ENCODE results near the gene LRG1. TPM values are rescaled to one million over a fixed set of nuclear protein-coding genes. Genes with fewer than 3 reads are reported as not detected.

Gene LRG1
- polyA plus RNA-seq, 1 donor: 2.2 TPM

- DNase-seq: no peak
- peaks cover 17% of the 10 kb centered on the region for H3K36me3 ChIP-seq (ENCODE audit: control insufficient read depth, insufficient read depth, low read length)
- no peaks in the 10 kb centered on the region for H3K4me1 ChIP-seq (ENCODE audit: control insufficient read depth, insufficient read depth, low read length)
- no peak overlapping the region for H3K4me3 ChIP-seq (ENCODE audit: low read length)
- no peak overlapping the region for H3K27ac ChIP-seq (ENCODE audit: low read length)
- no CpG with 5 or more reads among the region's 12 CpGs for WGBS (ENCODE audit: insufficient coverage, low lambda C conversion rate)
- no peaks in the 10 kb centered on the region for H3K27me3 ChIP-seq (ENCODE audit: control insufficient read depth, insufficient read depth, low read length)
- H3K9me3 ChIP-seq (ENCODE audit: control insufficient read depth, low read depth, low read length): no peaks in the 10 kb centered on the region
Measured at GRCh38 chr19:4507150-4507452, 32.7 kb downstream of the LRG1 start.

- no peak for DNase-seq
- Histone ChIP-seq H3K9me3 (ENCODE audit: control insufficient read depth, low read depth, low read length) (no peaks in the 10 kb centered on the region), H3K27ac (ENCODE audit: low read length) (no peak overlapping the region), H3K4me3 (ENCODE audit: low read length) (no peak overlapping the region), H3K27me3 (ENCODE audit: control insufficient read depth, insufficient read depth, low read length) (no peaks in the 10 kb centered on the region), H3K36me3 (ENCODE audit: control insufficient read depth, insufficient read depth, low read length) (peaks cover 22% of the 10 kb centered on the region), H3K4me1 (ENCODE audit: control insufficient read depth, insufficient read depth, low read length) (no peaks in the 10 kb centered on the region)
- no CpG with 5 or more reads among the region's 17 CpGs for WGBS (ENCODE audit: insufficient coverage, low lambda C conversion rate)
Measured at GRCh38 chr19:4506449-4507149, 33.2 kb downstream of the LRG1 start.

- Histone ChIP-seq H3K4me3 (ENCODE audit: low read length) (no peak overlapping the region), H3K27me3 (ENCODE audit: control insufficient read depth, insufficient read depth, low read length) (no peaks in the 10 kb centered on the region), H3K36me3 (ENCODE audit: control insufficient read depth, insufficient read depth, low read length) (peaks cover 30% of the 10 kb centered on the region), H3K4me1 (ENCODE audit: control insufficient read depth, insufficient read depth, low read length) (no peaks in the 10 kb centered on the region), H3K9me3 (ENCODE audit: control insufficient read depth, low read depth, low read length) (no peaks in the 10 kb centered on the region), H3K27ac (ENCODE audit: low read length) (no peak overlapping the region)
- DNase-seq: no peak
- WGBS (ENCODE audit: insufficient coverage, low lambda C conversion rate): no CpG with 5 or more reads among the region's 34 CpGs
Measured at GRCh38 chr19:4505570-4506448, 34.0 kb downstream of the LRG1 start.

- H3K4me3 ChIP-seq (ENCODE audit: low read length): no peak overlapping the region
- H3K4me1 ChIP-seq (ENCODE audit: control insufficient read depth, insufficient read depth, low read length): no peaks in the 10 kb centered on the region
- no peaks in the 10 kb centered on the region for H3K9me3 ChIP-seq (ENCODE audit: control insufficient read depth, low read depth, low read length)
- WGBS (ENCODE audit: insufficient coverage, low lambda C conversion rate): no CpG with 5 or more reads among the region's 15 CpGs
- no peak overlapping the region for H3K27ac ChIP-seq (ENCODE audit: low read length)
- DNase-seq: no peak
- H3K27me3 ChIP-seq (ENCODE audit: control insufficient read depth, insufficient read depth, low read length): no peaks in the 10 kb centered on the region
- H3K36me3 ChIP-seq (ENCODE audit: control insufficient read depth, insufficient read depth, low read length): peaks cover 33% of the 10 kb centered on the region
Measured at GRCh38 chr19:4504891-4505569, 34.8 kb downstream of the LRG1 start.

GRCh38 chr19:4504297-4504701, 35.5 kb downstream of the LRG1 start:
- Histone ChIP-seq H3K36me3 (ENCODE audit: control insufficient read depth, insufficient read depth, low read length) (peaks cover 38% of the 10 kb centered on the region), H3K27me3 (ENCODE audit: control insufficient read depth, insufficient read depth, low read length) (no peaks in the 10 kb centered on the region), H3K27ac (ENCODE audit: low read length) (no peak overlapping the region), H3K4me1 (ENCODE audit: control insufficient read depth, insufficient read depth, low read length) (no peaks in the 10 kb centered on the region), H3K4me3 (ENCODE audit: low read length) (no peak overlapping the region), H3K9me3 (ENCODE audit: control insufficient read depth, low read depth, low read length) (no peaks in the 10 kb centered on the region)
- no peak for DNase-seq
- no CpG with 5 or more reads among the region's 23 CpGs for WGBS (ENCODE audit: insufficient coverage, low lambda C conversion rate)

- Histone ChIP-seq H3K27me3 (ENCODE audit: control insufficient read depth, insufficient read depth, low read length) (no peaks in the 10 kb centered on the region), H3K4me1 (ENCODE audit: control insufficient read depth, insufficient read depth, low read length) (no peaks in the 10 kb centered on the region), H3K36me3 (ENCODE audit: control insufficient read depth, insufficient read depth, low read length) (peaks cover 39% of the 10 kb centered on the region), H3K27ac (ENCODE audit: low read length) (no peak overlapping the region), H3K9me3 (ENCODE audit: control insufficient read depth, low read depth, low read length) (no peaks in the 10 kb centered on the region), H3K4me3 (ENCODE audit: low read length) (no peak overlapping the region)
- no peak for DNase-seq
- no CpG with 5 or more reads among the region's 10 CpGs for WGBS (ENCODE audit: insufficient coverage, low lambda C conversion rate)
Measured at GRCh38 chr19:4503825-4504170, 36.0 kb downstream of the LRG1 start.

- no peak overlapping the region for H3K27ac ChIP-seq (ENCODE audit: low read length)
- H3K9me3 ChIP-seq (ENCODE audit: control insufficient read depth, low read depth, low read length): no peaks in the 10 kb centered on the region
- no CpG with 5 or more reads among the region's 25 CpGs for WGBS (ENCODE audit: insufficient coverage, low lambda C conversion rate)
- DNase-seq: no peak
- no peaks in the 10 kb centered on the region for H3K4me1 ChIP-seq (ENCODE audit: control insufficient read depth, insufficient read depth, low read length)
- no peaks in the 10 kb centered on the region for H3K27me3 ChIP-seq (ENCODE audit: control insufficient read depth, insufficient read depth, low read length)
- peaks cover 44% of the 10 kb centered on the region for H3K36me3 ChIP-seq (ENCODE audit: control insufficient read depth, insufficient read depth, low read length)
- H3K4me3 ChIP-seq (ENCODE audit: low read length): no peak overlapping the region
Measured at GRCh38 chr19:4503132-4503824, 36.6 kb downstream of the LRG1 start.

GRCh38 chr19:4502282-4503131, 37.3 kb downstream of the LRG1 start:
- H3K36me3 ChIP-seq (ENCODE audit: control insufficient read depth, insufficient read depth, low read length): peaks cover 52% of the 10 kb centered on the region
- H3K9me3 ChIP-seq (ENCODE audit: control insufficient read depth, low read depth, low read length): no peaks in the 10 kb centered on the region
- no CpG with 5 or more reads among the region's 37 CpGs for WGBS (ENCODE audit: insufficient coverage, low lambda C conversion rate)

GRCh38 chr19:4501691-4502090, 38.1 kb downstream of the LRG1 start:
- Histone ChIP-seq H3K27me3 (ENCODE audit: control insufficient read depth, insufficient read depth, low read length) (no peaks in the 10 kb centered on the region), H3K36me3 (ENCODE audit: control insufficient read depth, insufficient read depth, low read length) (peaks cover 55% of the 10 kb centered on the region), H3K9me3 (ENCODE audit: control insufficient read depth, low read depth, low read length) (no peaks in the 10 kb centered on the region), H3K27ac (ENCODE audit: low read length) (no peak overlapping the region), H3K4me1 (ENCODE audit: control insufficient read depth, insufficient read depth, low read length) (no peaks in the 10 kb centered on the region), H3K4me3 (ENCODE audit: low read length) (no peak overlapping the region)
- no CpG with 5 or more reads among the region's 25 CpGs for WGBS (ENCODE audit: insufficient coverage, low lambda C conversion rate)
- no peak for DNase-seq

More at GRCh38 chr19:4502282-4503131, 37.3 kb downstream of the LRG1 start:
- DNase-seq: no peak
- Histone ChIP-seq H3K27me3 (ENCODE audit: control insufficient read depth, insufficient read depth, low read length) (no peaks in the 10 kb centered on the region), H3K4me1 (ENCODE audit: control insufficient read depth, insufficient read depth, low read length) (no peaks in the 10 kb centered on the region), H3K4me3 (ENCODE audit: low read length) (no peak overlapping the region), H3K27ac (ENCODE audit: low read length) (no peak overlapping the region)

Measured in large intestine (tissue), 3 donors.